GM20000 (cell line): ENCODE results near the gene NBR1.
"Not testable (repeated sequence)": the region's sequence is repeated elsewhere in the genome, so short reads cannot be mapped to it uniquely, and the experiment has no call there.

ENCODE experiments used
- DNase-seq: peaks from one replicate; pipeline ENCODE4 v3.0.0; 2012; ENCODE audit warnings: low spot score
- CTCF ChIP-seq: IDR thresholded peaks from 2 replicates; pipeline ENCODE4 v1.5.1; 2012; ENCODE audit warnings: mild to moderate bottlenecking, control low read depth; ENCODE audit errors: extremely low read depth, missing control alignments

Gene NBR1

GRCh38 chr17:43224146-43224705 is 53.2 kb downstream of the NBR1 start:
- DNase-seq = no peak
- no peak for TF ChIP-seq CTCF

GRCh38 chr17:43226393-43226792 is 55.4 kb downstream of the NBR1 start:
- no peak for DNase-seq
- TF ChIP-seq CTCF = no peak

- DNase-seq = not testable (repeated sequence)
Measured at GRCh38 chr17:43228020-43228782, 57.2 kb downstream of the NBR1 start, which contains the start of gene CCDC200. CCDC200 (minus strand) TSS chr17:43228623; CDS start chr17:43228554, 69 bp downstream.

GRCh38 chr17:43231205-43232020 is 60.4 kb downstream of the NBR1 start:
- not testable (repeated sequence) for DNase-seq

- not testable (repeated sequence) for DNase-seq
Measured at GRCh38 chr17:43232021-43232699, 61.1 kb downstream of the NBR1 start.

- not testable (repeated sequence) for DNase-seq
Measured at GRCh38 chr17:43233263-43233662, 62.2 kb downstream of the NBR1 start.

- DNase-seq = not testable (repeated sequence)
Measured at GRCh38 chr17:43233877-43234276, 62.9 kb downstream of the NBR1 start, which contains the start of gene RNU2-1. RNU2-1 (minus strand) TSS chr17:43233977.

- DNase-seq = not testable (repeated sequence)
Measured at GRCh38 chr17:43239597-43239996, 68.6 kb downstream of the NBR1 start.

GRCh38 chr17:43240596-43241352 is 69.8 kb downstream of the NBR1 start:
- DNase-seq = not testable (repeated sequence)

GRCh38 chr17:43246456-43246855 is 75.4 kb downstream of the NBR1 start:
- DNase-seq = not testable (repeated sequence)
